Lower lobe of right lung (tissue), 2 donors: Measurements from ENCODE around the gene KLK15. TPM values are rescaled to one million over a fixed set of nuclear protein-coding genes. Genes with fewer than 3 reads are reported as not detected.

ENCODE experiments used
- ATAC-seq, 2 donors: fragments of 200-7000 bp; cut with Tn5 transposase; one replicate each; pipeline ENCODE4 v1.9.1; 2020 to 2022; ENCODE audit warnings: mild to moderate bottlenecking in 2 of 2, moderate library complexity in 2 of 2
- DNase-seq: peaks from one replicate; pipeline ENCODE4 v3.0.0-alpha.2; 2020
- H3K27ac ChIP-seq: fragments of 200-600 bp; one replicate; pipeline ENCODE4 v1.8.0; 2022
- H3K27me3 ChIP-seq: fragments of 200-600 bp; one replicate; pipeline ENCODE4 v1.8.0; 2022; ENCODE audit warnings: low read depth
- H3K36me3 ChIP-seq: fragments of 200-600 bp; one replicate; pipeline ENCODE4 v1.8.0; 2022; ENCODE audit warnings: mild to moderate bottlenecking
- H3K4me1 ChIP-seq: fragments of 200-600 bp; one replicate; pipeline ENCODE4 v1.8.0; 2022
- H3K4me3 ChIP-seq: fragments of 200-600 bp; one replicate; pipeline ENCODE4 v1.8.0; 2022; ENCODE audit warnings: mild to moderate bottlenecking
- H3K9me3 ChIP-seq: fragments of 200-600 bp; one replicate; pipeline ENCODE4 v1.8.0; 2022
- CTCF ChIP-seq: fragments of 200-600 bp; IDR thresholded peaks from one replicate; pipeline ENCODE4 v1.8.0; 2022; ENCODE audit warnings: antibody characterized with exemption, mild to moderate bottlenecking
- intact Hi-C: fragments of 100-400 bp; cut with DNase I; formaldehyde crosslinking; loops from one replicate; pipeline ENCODE4 v1.11.0; 2022
- total RNA-seq: library from RNA; stranded (reverse); fragmentation: NEBNext Ultra II Directional; extraction: Animal tissue kit (Norgen Biotek cat#: 25700); gene quantifications from one replicate; pipeline ENCODE4 v1.2.1, GENCODE V29; 2021
- donor health status: DM: no; HTN: yes; CAD: no; lungs with severe emphysema.

Gene KLK15
- total RNA-seq, 1 donor from 2014 or later = not detected

GRCh38 chr19:50780753-50781435 lies 52.5 kb downstream of the KLK15 start:
- Histone ChIP-seq H3K27me3 (peaks cover 72% of the 10 kb centered on the region), H3K27ac (no peak overlapping the region), H3K36me3 (no peaks in the 10 kb centered on the region), H3K9me3 (peaks cover 7% of the 10 kb centered on the region), H3K4me3 (no peak overlapping the region), H3K4me1 (no peaks in the 10 kb centered on the region)
- intact Hi-C loops = no loop called here
- no peak for TF ChIP-seq CTCF
- DNase-seq = no peak
- peak; percentile 59 to 75 for ATAC-seq

GRCh38 chr19:50779504-50780457 lies 53.6 kb downstream of the KLK15 start:
- peaks cover 77% of the 10 kb centered on the region for H3K27me3 ChIP-seq
- no peak for TF ChIP-seq CTCF
- DNase-seq = no peak
- peaks cover 7% of the 10 kb centered on the region for H3K9me3 ChIP-seq
- intact Hi-C loops = no loop called here
- ATAC-seq = no peak
- no peak overlapping the region for H3K4me3 ChIP-seq
- no peaks in the 10 kb centered on the region for H3K36me3 ChIP-seq
- H3K27ac ChIP-seq = no peak overlapping the region
- no peaks in the 10 kb centered on the region for H3K4me1 ChIP-seq

GRCh38 chr19:50778906-50779430 lies 54.4 kb downstream of the KLK15 start:
- TF ChIP-seq CTCF = no peak
- DNase-seq (no peak), ATAC-seq (no peak)
- no peak overlapping the region for H3K27ac ChIP-seq
- peaks cover 7% of the 10 kb centered on the region for H3K9me3 ChIP-seq
- H3K36me3 ChIP-seq = no peaks in the 10 kb centered on the region
- no peaks in the 10 kb centered on the region for H3K4me1 ChIP-seq
- H3K27me3 ChIP-seq = peaks cover 79% of the 10 kb centered on the region
- H3K4me3 ChIP-seq = no peak overlapping the region
- intact Hi-C loops = no loop called here

- Histone ChIP-seq H3K4me1 (no peaks in the 10 kb centered on the region), H3K27ac (no peak overlapping the region), H3K4me3 (no peak overlapping the region), H3K27me3 (peaks cover 74% of the 10 kb centered on the region), H3K36me3 (no peaks in the 10 kb centered on the region), H3K9me3 (peaks cover 7% of the 10 kb centered on the region)
- DNase-seq (no peak), ATAC-seq (no peak)
- no peak for TF ChIP-seq CTCF
- intact Hi-C loops = no loop called here
These were observed 55.5 kb downstream of the KLK15 start for GRCh38 chr19:50777830-50778303.

GRCh38 chr19:50777261-50777660 lies 56.1 kb downstream of the KLK15 start:
- peaks cover 7% of the 10 kb centered on the region for H3K9me3 ChIP-seq
- no peak overlapping the region for H3K4me3 ChIP-seq
- TF ChIP-seq CTCF = no peak
- no peaks in the 10 kb centered on the region for H3K4me1 ChIP-seq
- intact Hi-C loops = no loop called here
- DNase-seq (no peak), ATAC-seq (no peak)
- no peaks in the 10 kb centered on the region for H3K36me3 ChIP-seq
- no peak overlapping the region for H3K27ac ChIP-seq
- peaks cover 73% of the 10 kb centered on the region for H3K27me3 ChIP-seq
